H1 (cell line): ENCODE data around the gene SLC16A9.

Source experiments
- POLR2A ChIP-seq, 2 experiments: IDR thresholded peaks; 1 replicate in 1 of 2; 2 replicates in 1 of 2; pipeline ENCODE4 v1.6.1; 2011; ENCODE audit warnings: low read depth in 2 of 2, low read length in 2 of 2, mild to moderate bottlenecking in 2 of 2; ENCODE audit errors: control extremely low read depth in 1 of 2
- POLR2AphosphoS5 ChIP-seq: IDR thresholded peaks from 2 replicates; pipeline ENCODE4 v1.6.1; 2011; ENCODE audit warnings: low read depth, low read length
- TF ChIP-seq, protein P1 (sequence below): IDR thresholded peaks from 2 replicates; pipeline ENCODE4 v1.6.1; 2011; ENCODE audit warnings: low read length, improper control_type of control experiment

- TF ChIP-seq, protein P1, sequence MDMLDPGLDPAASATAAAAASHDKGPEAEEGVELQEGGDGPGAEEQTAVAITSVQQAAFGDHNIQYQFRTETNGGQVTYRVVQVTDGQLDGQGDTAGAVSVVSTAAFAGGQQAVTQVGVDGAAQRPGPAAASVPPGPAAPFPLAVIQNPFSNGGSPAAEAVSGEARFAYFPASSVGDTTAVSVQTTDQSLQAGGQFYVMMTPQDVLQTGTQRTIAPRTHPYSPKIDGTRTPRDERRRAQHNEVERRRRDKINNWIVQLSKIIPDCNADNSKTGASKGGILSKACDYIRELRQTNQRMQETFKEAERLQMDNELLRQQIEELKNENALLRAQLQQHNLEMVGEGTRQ: no peak
- TF ChIP-seq POLR2A (IDR thresholded peaks at IDR 0.05; ENCODE audit: control extremely low read depth in 1 of 2, low read depth in 2 of 2, low read length in 2 of 2) (no peak), POLR2AphosphoS5 (no peak)
Measured at GRCh38 chr10:59627366-59628018, 82.2 kb downstream of the SLC16A9 start.
